K562 (cell line): ENCODE data around the gene MRGPRD. TPM values are rescaled to one million over a fixed set of nuclear protein-coding genes. Genes with fewer than 3 reads are reported as not detected.

Experiments used
- ESRRA ChIP-seq: fragments of 450-650 bp; IDR thresholded peaks from 2 replicates; pipeline ENCODE4 v1.6.1; 2014; ENCODE audit warnings: low read depth, mild to moderate bottlenecking, moderate library complexity, borderline replicate concordance
- YY1 ChIP-seq, 3 experiments: IDR thresholded peaks; 2 replicates each; pipeline ENCODE4 v1.6.1; 2011; ENCODE audit warnings: low read length in 2 of 3, mild to moderate bottlenecking in 2 of 3, moderate library complexity in 2 of 3, borderline replicate concordance in 1 of 3, control low read depth in 1 of 3, low read depth in 1 of 3; ENCODE audit not compliant: insufficient read depth in 3 of 3, insufficient replicate concordance in 2 of 3, control insufficient read depth in 1 of 3, insufficient read length in 1 of 3; ENCODE audit errors: extremely low read depth in 1 of 3
- ZNF134 ChIP-seq: fragments of 250-450 bp; sonication (Bioruptor Pico); conservative IDR thresholded peaks from 2 replicates; pipeline ENCODE4 v1.4.0; 2020
- ZNF143 ChIP-seq: sonication (generic); formaldehyde crosslinking; IDR thresholded peaks from 2 replicates; pipeline ENCODE4 v1.9.0; 2022; ENCODE audit warnings: mild to moderate bottlenecking, missing genetic modification reagents
- ZNF311 ChIP-seq: fragments of 250-450 bp; sonication (Bioruptor Pico); IDR thresholded peaks from 2 replicates; pipeline ENCODE4 v1.4.0; 2020; ENCODE audit warnings: mild to moderate bottlenecking, moderate library complexity
- ZNF561 ChIP-seq: fragments of 450-650 bp; formaldehyde crosslinking; conservative IDR thresholded peaks from 2 replicates; pipeline ENCODE4 v1.4.0; 2020; ENCODE audit warnings: mild to moderate bottlenecking, moderate library complexity
- polyA plus RNA-seq, 8 experiments: library from polyadenylated mRNA; depleted of rRNA in 4 of 8; stranded (reverse) in 5 of 8; unstranded in 3 of 8; fragments of >200 nt; fragmentation: Nextera tagmentation in 2 of 8; fragmentation: Illumina TruSeq in 1 of 8; extraction: Ambion mirVana in 2 of 8; extraction: Trizol in 1 of 8; gene quantifications; 2 replicates each; pipeline versions ENCODE4 v1.2.1 to v1.2.3, GENCODE V29; 2011 to 2014; ENCODE audit warnings: inconsistent platforms in 1 of 8, missing spikeins in 1 of 8
- total RNA-seq, 7 experiments: library from RNA; depleted of rRNA in 6 of 7; stranded (reverse); fragments of >200 nt in 6 of 7; fragmentation: Illumina TruSeq in 2 of 7; extraction: Trizol in 2 of 7; gene quantifications; 2 replicates each; pipeline versions ENCODE4 v1.2.1 to v1.2.3, GENCODE V29; 2011 to 2021; ENCODE audit warnings: low replicate concordance in 1 of 7
- TF ChIP-seq, protein P1 (sequence below), 2 experiments: fragments of 450-650 bp; IDR thresholded peaks; 2 replicates each; pipeline ENCODE4 v1.6.1; 2018; ENCODE audit warnings: mild to moderate bottlenecking in 2 of 2, low read depth in 1 of 2; ENCODE audit not compliant: partially characterized antibody in 2 of 2
- TF ChIP-seq, protein P2 (sequence below): fragments of 450-650 bp; formaldehyde crosslinking; IDR thresholded peaks from 2 replicates; pipeline ENCODE4 v1.4.0; 2020; ENCODE audit warnings: mild to moderate bottlenecking, moderate library complexity

MRGPRD gene
- total and polyA plus RNA-seq, 9 of the 15 experiments (the other 6 are each of a cell fraction or from before 2014, with no cell fraction given): not detected

DNA sequence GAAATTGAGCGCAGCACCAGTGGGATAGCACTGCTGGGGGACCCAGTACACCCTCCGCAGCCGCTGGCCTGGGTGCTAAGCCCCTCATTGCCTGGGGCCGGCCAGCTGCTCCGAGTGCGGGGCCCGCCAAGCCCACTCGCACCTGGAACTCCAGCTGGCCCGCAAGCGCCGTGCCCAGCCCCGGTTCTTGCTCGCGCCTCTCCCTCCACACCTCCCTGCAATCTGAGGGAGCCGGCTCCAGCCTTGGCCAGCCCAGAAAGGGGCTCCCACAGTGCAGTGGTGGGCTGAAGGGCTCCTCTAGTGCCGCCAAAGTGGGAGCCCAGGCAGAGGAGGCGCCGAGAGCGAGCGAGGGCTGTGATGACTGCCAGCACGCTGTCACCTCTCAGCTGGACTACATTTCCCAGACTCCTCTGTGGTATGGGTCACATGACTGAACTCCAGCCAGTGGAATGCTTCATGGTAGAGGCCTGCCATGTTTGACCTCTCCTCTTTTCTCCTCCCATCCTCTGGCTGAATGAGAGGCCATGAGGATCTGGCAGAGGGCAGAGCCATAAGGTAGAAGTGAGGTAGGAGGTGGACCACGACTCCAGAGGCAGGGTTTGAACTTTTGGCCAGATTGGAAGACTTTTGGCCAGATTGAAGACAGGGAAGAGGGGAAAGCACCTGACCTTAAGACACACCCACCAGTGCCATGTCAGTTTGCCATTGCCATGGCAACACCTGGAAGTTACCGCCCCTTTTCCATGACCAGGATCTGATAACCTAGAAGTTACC, 6.2 kb downstream of the MRGPRD start (continued):
- TF ChIP-seq, protein P1, sequence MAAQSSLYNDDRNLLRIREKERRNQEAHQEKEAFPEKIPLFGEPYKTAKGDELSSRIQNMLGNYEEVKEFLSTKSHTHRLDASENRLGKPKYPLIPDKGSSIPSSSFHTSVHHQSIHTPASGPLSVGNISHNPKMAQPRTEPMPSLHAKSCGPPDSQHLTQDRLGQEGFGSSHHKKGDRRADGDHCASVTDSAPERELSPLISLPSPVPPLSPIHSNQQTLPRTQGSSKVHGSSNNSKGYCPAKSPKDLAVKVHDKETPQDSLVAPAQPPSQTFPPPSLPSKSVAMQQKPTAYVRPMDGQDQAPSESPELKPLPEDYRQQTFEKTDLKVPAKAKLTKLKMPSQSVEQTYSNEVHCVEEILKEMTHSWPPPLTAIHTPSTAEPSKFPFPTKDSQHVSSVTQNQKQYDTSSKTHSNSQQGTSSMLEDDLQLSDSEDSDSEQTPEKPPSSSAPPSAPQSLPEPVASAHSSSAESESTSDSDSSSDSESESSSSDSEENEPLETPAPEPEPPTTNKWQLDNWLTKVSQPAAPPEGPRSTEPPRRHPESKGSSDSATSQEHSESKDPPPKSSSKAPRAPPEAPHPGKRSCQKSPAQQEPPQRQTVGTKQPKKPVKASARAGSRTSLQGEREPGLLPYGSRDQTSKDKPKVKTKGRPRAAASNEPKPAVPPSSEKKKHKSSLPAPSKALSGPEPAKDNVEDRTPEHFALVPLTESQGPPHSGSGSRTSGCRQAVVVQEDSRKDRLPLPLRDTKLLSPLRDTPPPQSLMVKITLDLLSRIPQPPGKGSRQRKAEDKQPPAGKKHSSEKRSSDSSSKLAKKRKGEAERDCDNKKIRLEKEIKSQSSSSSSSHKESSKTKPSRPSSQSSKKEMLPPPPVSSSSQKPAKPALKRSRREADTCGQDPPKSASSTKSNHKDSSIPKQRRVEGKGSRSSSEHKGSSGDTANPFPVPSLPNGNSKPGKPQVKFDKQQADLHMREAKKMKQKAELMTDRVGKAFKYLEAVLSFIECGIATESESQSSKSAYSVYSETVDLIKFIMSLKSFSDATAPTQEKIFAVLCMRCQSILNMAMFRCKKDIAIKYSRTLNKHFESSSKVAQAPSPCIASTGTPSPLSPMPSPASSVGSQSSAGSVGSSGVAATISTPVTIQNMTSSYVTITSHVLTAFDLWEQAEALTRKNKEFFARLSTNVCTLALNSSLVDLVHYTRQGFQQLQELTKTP (IDR thresholded peaks at IDR 0.05; ENCODE audit: low read depth in 1 of 2, partially characterized antibody in 2 of 2): peak in 1 of 2 experiments; percentile 74
- TF ChIP-seq ESRRA: peak; percentile 73; the same call in 1 of the 2 replicates
- TF ChIP-seq ZNF561 (CRISPR knock-in tag): no peak
- TF ChIP-seq ZNF143 (CRISPR knock-in tag): peak; percentile 90
- no peak for TF ChIP-seq ZNF134
- TF ChIP-seq, protein P2, sequence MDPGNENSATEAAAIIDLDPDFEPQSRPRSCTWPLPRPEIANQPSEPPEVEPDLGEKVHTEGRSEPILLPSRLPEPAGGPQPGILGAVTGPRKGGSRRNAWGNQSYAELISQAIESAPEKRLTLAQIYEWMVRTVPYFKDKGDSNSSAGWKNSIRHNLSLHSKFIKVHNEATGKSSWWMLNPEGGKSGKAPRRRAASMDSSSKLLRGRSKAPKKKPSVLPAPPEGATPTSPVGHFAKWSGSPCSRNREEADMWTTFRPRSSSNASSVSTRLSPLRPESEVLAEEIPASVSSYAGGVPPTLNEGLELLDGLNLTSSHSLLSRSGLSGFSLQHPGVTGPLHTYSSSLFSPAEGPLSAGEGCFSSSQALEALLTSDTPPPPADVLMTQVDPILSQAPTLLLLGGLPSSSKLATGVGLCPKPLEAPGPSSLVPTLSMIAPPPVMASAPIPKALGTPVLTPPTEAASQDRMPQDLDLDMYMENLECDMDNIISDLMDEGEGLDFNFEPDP: no peak
- TF ChIP-seq YY1 (IDR thresholded peaks at IDR 0.05; ENCODE audit: borderline replicate concordance in 1 of 3, control insufficient read depth in 1 of 3, extremely low read depth in 1 of 3, insufficient read depth in 3 of 3, insufficient read length in 1 of 3, insufficient replicate concordance in 2 of 3, low read depth in 1 of 3, low read length in 2 of 3): peak in 2 of 3 experiments; percentile 62 to 87
- no peak for TF ChIP-seq ZNF311 (CRISPR knock-in tag)
